Activated CD8-positive, alpha-beta T cell treated with anti-CD3 and anti-CD28 coated beads for 36 hours (primary cell): ENCODE measurements around the gene BDKRB2. TPM values are rescaled to one million over a fixed set of nuclear protein-coding genes. Genes with fewer than 3 reads are reported as not detected.

Experiments used
- ATAC-seq: fragments of 200-7000 bp; cut with Tn5 transposase; one replicate; pipeline ENCODE4 v1.10.0; 2021; ENCODE audit warnings: mild to moderate bottlenecking, moderate library complexity
- CTCF ChIA-PET: fragments of 350-600 bp; sonication (Branson Sonifier 250); formaldehyde crosslinking; loops from one replicate; lab custom pipeline; 2021; ENCODE audit warnings: antibody characterized with exemption; lab: Charles Lee
- POLR2A ChIA-PET: fragments of 350-600 bp; sonication (Branson Sonifier 250); formaldehyde crosslinking; loops from one replicate; lab custom pipeline; 2021; ENCODE audit warnings: antibody characterized with exemption; lab: Charles Lee
- DNase-seq: peaks from one replicate; pipeline ENCODE4 v3.0.0-alpha.2; 2020
- H3K27ac Mint-ChIP-seq: one replicate; pipeline ENCODE4 v1.8.0; 2021; ENCODE audit warnings: mild to moderate bottlenecking, mixed read lengths
- H3K27me3 Mint-ChIP-seq: one replicate; pipeline ENCODE4 v1.8.0; 2021; ENCODE audit warnings: mixed read lengths
- H3K36me3 Mint-ChIP-seq: one replicate; pipeline ENCODE4 v1.8.0; 2021; ENCODE audit warnings: low read depth, mixed read lengths
- H3K4me1 Mint-ChIP-seq: one replicate; pipeline ENCODE4 v1.8.0; 2021; ENCODE audit warnings: low read depth, mixed read lengths
- H3K4me3 Mint-ChIP-seq: one replicate; pipeline ENCODE4 v1.8.0; 2021; ENCODE audit warnings: mild to moderate bottlenecking, moderate library complexity, mixed read lengths
- H3K9me3 Mint-ChIP-seq: one replicate; pipeline ENCODE4 v1.8.0; 2021; ENCODE audit warnings: mixed read lengths
- intact Hi-C: fragments of 100-400 bp; cut with micrococcal nuclease; formaldehyde crosslinking; loops from one replicate; pipeline ENCODE4 v1.10.0; 2022
- total RNA-seq, 2 experiments: library from RNA; stranded (reverse); gene quantifications; one replicate each; pipeline ENCODE4 v1.2.3, GENCODE V29; 2021
- TF ChIP-seq, protein P1 (sequence below): fragments of 200-600 bp; IDR thresholded peaks from one replicate; pipeline ENCODE4 v1.8.0; 2022; ENCODE audit warnings: antibody characterized with exemption, mild to moderate bottlenecking

BDKRB2 gene
- total RNA-seq, 2 experiments from 2014 or later: not detected

DNA sequence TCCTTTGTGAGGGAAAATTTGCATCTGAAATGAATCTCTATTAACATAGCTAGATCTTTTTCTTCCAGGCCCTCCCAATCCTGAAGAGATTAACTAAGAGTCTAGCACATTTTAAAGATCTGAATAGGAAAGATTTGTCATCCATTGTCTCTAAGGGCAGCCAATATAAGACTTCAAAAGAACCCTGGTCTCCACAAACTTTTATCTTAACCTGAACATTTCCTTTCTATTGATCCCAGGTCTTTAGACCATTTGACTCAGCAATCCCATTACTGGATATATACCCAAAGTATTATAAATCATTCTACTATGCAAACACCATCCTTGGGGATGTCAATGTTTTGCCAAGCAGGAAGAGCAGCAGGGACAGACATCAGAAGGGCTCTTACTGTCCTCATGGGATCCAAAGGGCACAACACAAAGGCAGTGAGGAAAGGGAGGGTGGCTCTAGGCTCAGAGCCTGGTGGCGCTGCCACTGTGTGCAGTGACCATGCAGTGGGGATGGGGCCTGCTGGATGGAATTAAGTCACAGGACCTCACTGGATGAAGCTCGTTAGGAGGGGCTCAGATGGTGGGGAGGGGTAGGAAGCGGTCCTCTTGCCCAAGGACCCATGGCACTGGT is 12.7 kb upstream of the BDKRB2 start:
- no peak for DNase-seq
- ChIA-PET CTCF (no interaction called here), POLR2A (no interaction called here)
- Mint-ChIP-seq H3K27me3 (peaks cover 23% of the 10 kb centered on the region), H3K27ac (no peak overlapping the region), H3K9me3 (no peaks in the 10 kb centered on the region), H3K4me3 (no peak overlapping the region), H3K36me3 (no peaks in the 10 kb centered on the region), H3K4me1 (peaks cover 2% of the 10 kb centered on the region)
- no peak for ATAC-seq
- intact Hi-C loops: no loop called here
- TF ChIP-seq, protein P1, sequence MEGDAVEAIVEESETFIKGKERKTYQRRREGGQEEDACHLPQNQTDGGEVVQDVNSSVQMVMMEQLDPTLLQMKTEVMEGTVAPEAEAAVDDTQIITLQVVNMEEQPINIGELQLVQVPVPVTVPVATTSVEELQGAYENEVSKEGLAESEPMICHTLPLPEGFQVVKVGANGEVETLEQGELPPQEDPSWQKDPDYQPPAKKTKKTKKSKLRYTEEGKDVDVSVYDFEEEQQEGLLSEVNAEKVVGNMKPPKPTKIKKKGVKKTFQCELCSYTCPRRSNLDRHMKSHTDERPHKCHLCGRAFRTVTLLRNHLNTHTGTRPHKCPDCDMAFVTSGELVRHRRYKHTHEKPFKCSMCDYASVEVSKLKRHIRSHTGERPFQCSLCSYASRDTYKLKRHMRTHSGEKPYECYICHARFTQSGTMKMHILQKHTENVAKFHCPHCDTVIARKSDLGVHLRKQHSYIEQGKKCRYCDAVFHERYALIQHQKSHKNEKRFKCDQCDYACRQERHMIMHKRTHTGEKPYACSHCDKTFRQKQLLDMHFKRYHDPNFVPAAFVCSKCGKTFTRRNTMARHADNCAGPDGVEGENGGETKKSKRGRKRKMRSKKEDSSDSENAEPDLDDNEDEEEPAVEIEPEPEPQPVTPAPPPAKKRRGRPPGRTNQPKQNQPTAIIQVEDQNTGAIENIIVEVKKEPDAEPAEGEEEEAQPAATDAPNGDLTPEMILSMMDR: no peak

DNA sequence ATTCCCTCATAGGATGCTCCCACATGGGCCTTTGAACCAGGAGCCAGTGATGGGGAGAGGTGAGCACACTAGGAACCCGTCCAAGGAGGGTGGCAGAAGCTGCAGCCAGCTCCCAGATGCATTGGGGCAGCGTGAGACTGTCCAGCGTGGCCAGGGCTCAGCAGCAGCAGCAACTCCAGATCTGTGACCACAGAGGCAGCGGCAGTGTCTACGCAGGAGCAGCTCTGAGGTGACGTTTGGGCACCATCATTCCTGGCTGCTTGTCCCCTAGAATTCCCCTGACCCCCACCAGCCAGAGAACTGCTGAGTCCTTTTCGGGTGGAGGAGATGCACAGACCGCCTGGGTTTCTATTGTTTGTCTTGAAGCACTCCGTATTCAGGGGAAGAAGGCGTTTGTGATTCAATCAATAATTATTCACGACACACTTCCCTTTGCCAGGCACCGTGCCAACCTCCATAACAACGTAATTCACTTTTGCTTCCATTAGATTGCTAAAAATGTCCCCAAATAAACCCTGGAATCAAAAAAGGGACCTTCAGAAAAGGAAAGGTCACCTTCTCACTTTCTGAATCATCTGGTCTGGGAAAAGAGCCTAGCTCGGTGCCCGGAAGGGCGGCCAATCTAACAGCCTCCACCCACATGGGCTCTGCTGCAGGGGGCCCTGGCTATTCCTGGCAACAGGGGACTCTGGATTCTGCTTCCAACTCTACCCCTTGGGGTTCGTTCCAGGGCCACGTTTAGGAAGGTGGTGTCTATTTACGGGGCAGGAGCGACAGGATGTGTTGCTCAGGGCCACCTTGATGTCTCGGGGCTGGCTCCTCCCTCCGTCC is 11.4 kb upstream of the BDKRB2 start:
- TF ChIP-seq, protein P1: no peak
- ChIA-PET POLR2A (no interaction called here), CTCF (no interaction called here)
- ATAC-seq: no peak
- no peak for DNase-seq
- Mint-ChIP-seq H3K9me3 (no peaks in the 10 kb centered on the region), H3K4me3 (no peak overlapping the region), H3K36me3 (no peaks in the 10 kb centered on the region), H3K27ac (no peak overlapping the region), H3K4me1 (peaks cover 2% of the 10 kb centered on the region), H3K27me3 (peaks cover 21% of the 10 kb centered on the region)
- intact Hi-C loops: no loop called here

DNA sequence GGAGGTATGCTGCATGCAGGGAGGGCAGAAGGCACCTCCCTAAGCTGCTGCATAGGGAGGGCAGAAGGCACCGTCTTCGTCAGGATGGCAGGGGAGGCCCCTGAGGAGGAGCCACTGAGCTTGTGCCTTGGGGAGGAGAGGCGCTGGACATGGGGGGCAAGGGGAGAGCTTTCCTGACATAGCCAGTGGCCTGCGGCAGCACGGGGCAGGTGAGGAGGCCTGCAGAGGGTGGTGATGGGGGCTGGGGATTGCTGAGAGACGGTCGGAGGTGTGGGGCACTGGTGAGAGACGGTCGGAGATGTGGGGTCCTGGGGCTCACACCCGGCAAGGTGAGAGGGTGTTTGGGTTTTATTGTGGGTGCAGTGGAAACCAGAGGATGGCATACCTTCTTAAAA is 10.4 kb upstream of the BDKRB2 start:
- Mint-ChIP-seq H3K9me3 (no peaks in the 10 kb centered on the region), H3K27ac (no peak overlapping the region), H3K4me1 (peaks cover 6% of the 10 kb centered on the region), H3K36me3 (no peaks in the 10 kb centered on the region), H3K27me3 (peaks cover 14% of the 10 kb centered on the region), H3K4me3 (no peak overlapping the region)
- intact Hi-C loops: no loop called here
- no peak for DNase-seq
- ChIA-PET POLR2A (no interaction called here), CTCF (no interaction called here)
- TF ChIP-seq, protein P1: no peak
- no peak for ATAC-seq

DNA sequence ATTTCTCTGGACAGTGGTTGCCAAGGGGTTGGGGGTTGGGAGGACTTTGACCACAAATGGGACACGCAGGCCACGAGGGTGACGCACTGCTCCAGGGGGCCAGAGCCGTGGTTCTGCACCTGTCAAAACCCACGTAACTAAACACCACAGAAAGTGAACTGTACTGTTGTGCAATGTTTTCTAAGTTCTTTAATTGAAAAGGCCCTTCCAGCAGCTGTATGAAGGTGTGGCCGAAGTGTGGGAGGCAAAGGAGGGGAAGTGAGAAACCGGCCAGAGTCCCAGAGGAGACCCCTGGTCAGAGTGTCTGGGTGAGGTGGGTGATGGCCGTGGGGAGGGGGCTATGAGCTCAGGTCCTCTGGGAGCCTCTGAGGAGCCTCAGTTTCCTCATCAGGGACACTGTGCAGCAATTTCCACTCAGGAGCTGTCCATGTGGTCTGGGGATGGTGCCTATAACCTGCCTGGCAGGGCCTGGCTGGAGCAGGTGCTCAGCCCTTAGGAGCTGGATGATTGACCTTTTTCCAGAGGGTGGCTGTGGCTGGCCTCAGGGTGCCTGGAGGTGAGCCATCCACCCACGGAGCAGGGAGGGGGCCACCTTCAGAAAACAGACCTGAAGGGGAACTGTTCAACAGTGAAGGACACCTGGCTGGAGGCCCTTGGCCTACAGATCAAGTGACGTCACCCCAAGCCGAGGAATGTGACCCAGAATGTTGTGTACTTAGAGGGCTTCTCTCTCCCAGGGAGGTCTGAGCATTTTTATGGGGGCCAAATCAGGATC is 9.8 kb upstream of the BDKRB2 start:
- intact Hi-C loops: no loop called here
- H3K4me3 Mint-ChIP-seq: no peak overlapping the region
- no peak for DNase-seq

More for the DNA sequence above, 9.8 kb upstream of the BDKRB2 start:
- no peak for ATAC-seq
- peaks cover 6% of the 10 kb centered on the region for H3K4me1 Mint-ChIP-seq
- CTCF ChIA-PET: no interaction called here
- TF ChIP-seq, protein P1: no peak
- H3K9me3 Mint-ChIP-seq: no peaks in the 10 kb centered on the region
- no peak overlapping the region for H3K27ac Mint-ChIP-seq
- peaks cover 11% of the 10 kb centered on the region for H3K27me3 Mint-ChIP-seq
- no peaks in the 10 kb centered on the region for H3K36me3 Mint-ChIP-seq
- POLR2A ChIA-PET: no interaction called here
